Stimulated activated CD8-positive, alpha-beta memory T cell treated with anti-CD3 and anti-CD28 coated beads, Interleukin-12 subunit alpha, Interleukin-12 subunit beta, amount 100 ng/mL, for 24 hours (primary cell): Measurements from ENCODE around the gene PYGO1.
"Not testable (repeated sequence)": the region's sequence is repeated elsewhere in the genome, so short reads cannot be mapped to it uniquely, and the experiment has no call there.

Experiments
- DNase-seq: peaks from one replicate; pipeline ENCODE4 v3.0.0-alpha.2; 2020; ENCODE audit errors: extremely low read depth

PYGO1 gene

GRCh38 chr15:55513152-55513551 is 75.0 kb downstream of the PYGO1 start:
- DNase-seq, result no peak

GRCh38 chr15:55507567-55507966 is 80.6 kb downstream of the PYGO1 start:
- DNase-seq, result no peak

GRCh38 chr15:55505407-55505806 is 82.7 kb downstream of the PYGO1 start:
- DNase-seq, result not testable (repeated sequence)

- DNase-seq, result no peak
These were observed 89.0 kb downstream of the PYGO1 start for GRCh38 chr15:55499151-55499550.

GRCh38 chr15:55498109-55498938 is 89.8 kb downstream of the PYGO1 start:
- DNase-seq, result peak; percentile 51

- no peak for DNase-seq
These were observed 91.4 kb downstream of the PYGO1 start for GRCh38 chr15:55496716-55497115.

- DNase-seq, result no peak
These were observed 93.2 kb downstream of the PYGO1 start for GRCh38 chr15:55494931-55495330.

- DNase-seq, result not testable (repeated sequence)
These were observed 99.1 kb downstream of the PYGO1 start for GRCh38 chr15:55488952-55489600.
